GM13977 (cell line): ENCODE data around the gene TAB3.

ENCODE experiments used
- DNase-seq: peaks from one replicate; pipeline ENCODE4 v3.0.0; 2012; ENCODE audit warnings: low spot score
- in situ Hi-C: fragments of 300-500 bp; cut with MboI; formaldehyde crosslinking; loops from one replicate; pipeline ENCODE4 v1.12.0; 2022; ENCODE audit warnings: low sequenced_read_pairs, low pct_unique_long_range_greater_than_20kb, mixed read lengths, inconsistent platforms; ENCODE audit not compliant: unreplicated experiment
- TF ChIP-seq, protein P1 (sequence below): IDR thresholded peaks from 2 replicates; pipeline ENCODE4 v1.5.1; 2012; ENCODE audit warnings: mild to moderate bottlenecking, control low read depth; ENCODE audit not compliant: insufficient read depth; ENCODE audit errors: extremely low read depth, missing control alignments

The TAB3 gene

DNA sequence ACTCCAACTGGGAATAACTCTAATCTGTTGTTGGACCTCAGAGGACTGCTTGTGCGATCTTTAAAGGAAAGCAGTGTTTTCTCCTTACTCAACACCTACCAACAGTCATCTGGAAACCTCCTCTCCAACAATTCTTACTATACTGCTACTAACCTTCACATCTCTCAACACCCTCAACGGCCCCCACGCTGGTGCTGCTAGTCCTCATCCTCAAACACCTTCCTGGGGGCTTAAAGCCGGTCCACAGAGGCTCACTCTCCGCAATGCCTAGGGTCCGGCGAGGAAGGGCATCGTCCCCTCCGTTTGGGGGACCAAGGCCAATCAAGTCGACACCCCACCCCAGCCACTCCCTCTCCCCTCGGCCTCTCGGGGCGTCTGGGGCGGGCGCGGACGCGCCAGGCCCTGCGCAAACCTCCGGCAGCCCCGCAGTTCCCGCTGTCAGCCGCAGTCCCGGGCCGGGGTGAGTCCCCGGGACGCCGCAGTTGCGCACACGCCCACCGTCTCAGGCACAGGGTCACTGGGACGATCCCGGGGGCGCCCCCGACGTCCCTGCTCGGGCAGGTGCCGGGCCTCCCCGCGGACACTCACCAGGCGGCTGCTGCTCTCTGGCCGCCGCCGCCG, 418 bp downstream of the TAB3 start:
- in situ Hi-C loops, result no loop called here
- TF ChIP-seq, protein P1, sequence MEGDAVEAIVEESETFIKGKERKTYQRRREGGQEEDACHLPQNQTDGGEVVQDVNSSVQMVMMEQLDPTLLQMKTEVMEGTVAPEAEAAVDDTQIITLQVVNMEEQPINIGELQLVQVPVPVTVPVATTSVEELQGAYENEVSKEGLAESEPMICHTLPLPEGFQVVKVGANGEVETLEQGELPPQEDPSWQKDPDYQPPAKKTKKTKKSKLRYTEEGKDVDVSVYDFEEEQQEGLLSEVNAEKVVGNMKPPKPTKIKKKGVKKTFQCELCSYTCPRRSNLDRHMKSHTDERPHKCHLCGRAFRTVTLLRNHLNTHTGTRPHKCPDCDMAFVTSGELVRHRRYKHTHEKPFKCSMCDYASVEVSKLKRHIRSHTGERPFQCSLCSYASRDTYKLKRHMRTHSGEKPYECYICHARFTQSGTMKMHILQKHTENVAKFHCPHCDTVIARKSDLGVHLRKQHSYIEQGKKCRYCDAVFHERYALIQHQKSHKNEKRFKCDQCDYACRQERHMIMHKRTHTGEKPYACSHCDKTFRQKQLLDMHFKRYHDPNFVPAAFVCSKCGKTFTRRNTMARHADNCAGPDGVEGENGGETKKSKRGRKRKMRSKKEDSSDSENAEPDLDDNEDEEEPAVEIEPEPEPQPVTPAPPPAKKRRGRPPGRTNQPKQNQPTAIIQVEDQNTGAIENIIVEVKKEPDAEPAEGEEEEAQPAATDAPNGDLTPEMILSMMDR, result no peak
- peak; percentile 63 for DNase-seq

- peak; percentile 23 for DNase-seq
- in situ Hi-C loops, result no loop called here
- TF ChIP-seq, protein P1, result no peak
Measured at GRCh38 chrX:30887721-30888120, 1.3 kb downstream of the TAB3 start.

GRCh38 chrX:30887288-30887687, 1.8 kb downstream of the TAB3 start:
- TF ChIP-seq, protein P1, result no peak
- no peak for DNase-seq
- in situ Hi-C loops, result no loop called here

DNA sequence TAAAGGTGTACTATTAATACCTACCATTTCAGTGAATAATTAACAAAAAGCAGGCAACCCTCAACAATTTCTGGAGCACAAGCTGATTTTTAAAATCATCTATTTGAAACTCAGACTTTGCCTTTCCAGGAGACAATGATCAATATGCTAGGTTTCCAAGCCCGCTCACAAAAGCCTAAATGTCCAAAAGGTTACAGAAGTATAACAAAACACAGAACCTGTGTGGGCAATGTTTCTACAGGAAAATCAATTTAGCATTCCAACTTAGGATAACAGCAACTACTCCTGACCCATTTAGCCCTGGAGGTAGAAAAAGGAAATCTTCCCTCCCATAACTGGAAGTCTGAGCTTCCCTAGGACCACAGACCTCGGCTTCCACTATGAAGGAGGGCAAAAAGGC, 3.9 kb downstream of the TAB3 start:
- in situ Hi-C loops, result no loop called here
- DNase-seq, result no peak
- TF ChIP-seq, protein P1, result no peak

- in situ Hi-C loops, result no loop called here
- TF ChIP-seq, protein P1, result no peak
- DNase-seq, result no peak
Measured at GRCh38 chrX:30883138-30883537, 5.9 kb downstream of the TAB3 start.

- TF ChIP-seq, protein P1, result no peak
- no peak for DNase-seq
- in situ Hi-C loops, result no loop called here
Measured at GRCh38 chrX:30881797-30882196, 7.3 kb downstream of the TAB3 start.

DNA sequence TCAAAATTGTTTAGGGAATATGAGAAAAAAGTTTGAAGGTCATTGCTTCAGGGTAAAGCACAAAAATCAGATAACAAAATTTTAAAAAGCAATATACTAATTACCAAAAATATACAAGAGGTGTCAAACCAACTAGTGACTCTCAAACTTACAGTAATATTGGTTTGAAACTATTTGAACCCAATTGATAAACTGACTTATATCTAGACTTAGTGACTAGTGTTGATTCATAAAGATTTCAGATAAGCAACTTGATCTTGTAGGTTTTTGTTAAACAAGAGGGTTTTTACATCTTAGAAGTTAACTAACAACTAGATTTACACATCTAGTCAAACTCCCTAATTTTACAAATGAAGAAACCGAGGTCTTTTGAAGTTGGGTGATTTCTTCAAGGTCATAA, 7.7 kb downstream of the TAB3 start:
- DNase-seq, result no peak
- TF ChIP-seq, protein P1, result no peak
- in situ Hi-C loops, result no loop called here
